HG02678 (cell line): ENCODE results near the gene CPAMD8.
"Not testable (repeated sequence)": the region's sequence is repeated elsewhere in the genome, so short reads cannot be mapped to it uniquely, and the experiment has no call there.

Source experiments
- ATAC-seq: cut with Tn5 transposase; IDR thresholded peaks from one replicate; pipeline ENCODE4 v1.9.1; 2021; ENCODE audit warnings: mild to moderate bottlenecking, moderate library complexity; ENCODE audit not compliant: unreplicated experiment

CPAMD8 gene

DNA sequence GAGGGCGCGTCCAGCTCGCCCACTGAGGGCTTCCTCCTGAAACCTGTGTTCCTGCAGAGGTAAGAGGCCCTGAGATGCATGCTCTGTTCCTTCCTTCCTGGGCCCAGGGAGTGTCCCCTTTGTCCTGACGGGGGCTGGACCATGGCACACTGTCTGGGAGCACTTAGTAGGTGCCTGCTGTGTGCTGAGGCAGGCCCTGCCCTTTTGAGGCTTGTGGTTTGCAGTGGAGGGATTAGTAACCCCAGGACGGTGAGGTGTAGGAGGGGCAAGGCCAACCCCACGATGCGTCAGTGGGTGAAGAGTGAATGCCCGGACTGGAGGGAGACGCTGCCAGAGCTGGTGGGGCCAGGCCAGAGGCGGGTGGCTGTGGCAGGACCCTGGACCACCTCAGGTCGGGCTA, 149.0 kb downstream of the CPAMD8 start:
- ATAC-seq: no peak

DNA sequence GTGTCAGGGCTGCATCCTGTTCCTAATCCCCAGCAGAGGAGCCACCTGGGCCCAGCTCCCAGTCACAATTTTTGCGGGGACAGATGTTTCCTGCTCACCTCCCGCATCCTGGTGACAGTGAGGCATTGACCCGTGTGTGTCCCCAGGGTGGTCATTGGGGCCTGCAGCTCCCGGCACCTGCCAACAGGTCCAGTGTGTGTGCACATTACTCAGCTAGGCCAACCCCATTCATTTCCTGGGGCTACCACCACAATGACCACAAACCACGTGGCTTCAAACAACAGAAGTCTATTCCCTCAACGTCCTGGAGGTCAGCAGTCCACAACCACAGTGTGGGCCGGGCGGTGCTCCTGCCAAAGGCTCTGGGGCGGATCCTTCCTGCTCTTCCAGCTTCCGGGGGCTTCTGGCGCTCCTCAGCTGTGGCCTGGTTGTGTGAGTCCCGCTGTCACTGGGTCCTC, 149.7 kb downstream of the CPAMD8 start:
- ATAC-seq: no peak

DNA sequence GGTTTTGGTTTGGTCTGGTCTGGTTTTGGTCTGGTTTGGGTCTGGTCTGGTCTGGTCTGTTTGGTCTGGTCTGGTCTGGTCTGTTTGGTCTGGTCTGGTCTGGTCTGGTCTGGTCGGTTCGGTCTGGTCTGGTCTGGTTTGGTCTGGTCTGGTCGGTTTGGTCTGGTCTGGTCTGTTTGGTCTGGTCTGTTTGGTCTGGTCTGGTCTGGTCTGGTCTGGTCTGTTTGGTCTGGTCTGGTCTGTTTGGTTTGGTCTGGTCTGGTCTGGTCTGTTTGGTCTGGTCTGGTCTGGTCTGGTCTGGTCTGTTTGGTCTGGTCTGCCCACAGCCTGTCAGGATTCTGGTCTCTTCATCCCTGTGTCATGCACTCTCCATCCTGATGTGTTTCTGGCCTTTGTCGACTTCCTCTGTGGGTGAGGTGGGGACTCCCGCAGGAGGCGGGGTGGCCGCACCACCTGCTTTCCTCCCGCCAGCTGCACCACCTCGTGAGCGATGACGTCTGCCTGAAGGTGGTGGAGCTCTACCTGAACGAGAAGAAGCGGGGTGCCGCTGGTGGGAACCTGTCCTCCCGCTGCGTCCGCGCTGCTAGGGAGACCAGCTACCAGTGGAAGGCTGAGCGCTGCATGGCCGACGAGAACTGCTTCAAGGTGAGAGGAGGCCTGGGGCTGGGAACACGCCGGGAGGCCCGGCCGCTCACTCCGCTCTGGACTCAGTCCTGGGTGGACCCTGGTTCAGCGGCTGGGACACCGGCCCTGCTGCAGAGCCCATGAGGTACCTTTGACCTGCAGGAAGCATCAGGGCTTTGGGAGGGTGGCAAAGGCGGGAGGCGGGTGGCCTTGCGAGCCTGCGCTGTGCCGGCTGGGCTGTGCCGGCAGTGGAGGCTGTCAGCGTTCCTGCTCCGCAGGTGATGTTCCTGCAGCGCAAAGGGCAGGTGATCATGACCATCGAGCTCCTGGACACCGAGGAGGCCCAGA, 150.7 kb downstream of the CPAMD8 start:
- no peak for ATAC-seq

DNA sequence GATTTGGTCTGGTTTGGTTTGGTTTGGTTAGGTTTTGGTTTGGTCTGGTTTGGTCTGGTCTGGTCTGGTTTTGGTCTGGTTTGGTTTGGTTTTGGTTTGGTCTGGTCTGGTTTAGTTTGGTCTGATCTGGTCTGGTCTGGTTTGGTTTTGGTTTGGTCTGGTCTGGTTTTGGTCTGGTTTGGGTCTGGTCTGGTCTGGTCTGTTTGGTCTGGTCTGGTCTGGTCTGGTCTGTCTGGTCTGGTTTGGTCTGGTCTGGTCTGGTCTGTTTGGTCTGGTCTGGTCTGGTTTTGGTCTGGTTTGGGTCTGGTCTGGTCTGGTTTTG, 151.7 kb downstream of the CPAMD8 start:
- not testable (repeated sequence) for ATAC-seq

DNA sequence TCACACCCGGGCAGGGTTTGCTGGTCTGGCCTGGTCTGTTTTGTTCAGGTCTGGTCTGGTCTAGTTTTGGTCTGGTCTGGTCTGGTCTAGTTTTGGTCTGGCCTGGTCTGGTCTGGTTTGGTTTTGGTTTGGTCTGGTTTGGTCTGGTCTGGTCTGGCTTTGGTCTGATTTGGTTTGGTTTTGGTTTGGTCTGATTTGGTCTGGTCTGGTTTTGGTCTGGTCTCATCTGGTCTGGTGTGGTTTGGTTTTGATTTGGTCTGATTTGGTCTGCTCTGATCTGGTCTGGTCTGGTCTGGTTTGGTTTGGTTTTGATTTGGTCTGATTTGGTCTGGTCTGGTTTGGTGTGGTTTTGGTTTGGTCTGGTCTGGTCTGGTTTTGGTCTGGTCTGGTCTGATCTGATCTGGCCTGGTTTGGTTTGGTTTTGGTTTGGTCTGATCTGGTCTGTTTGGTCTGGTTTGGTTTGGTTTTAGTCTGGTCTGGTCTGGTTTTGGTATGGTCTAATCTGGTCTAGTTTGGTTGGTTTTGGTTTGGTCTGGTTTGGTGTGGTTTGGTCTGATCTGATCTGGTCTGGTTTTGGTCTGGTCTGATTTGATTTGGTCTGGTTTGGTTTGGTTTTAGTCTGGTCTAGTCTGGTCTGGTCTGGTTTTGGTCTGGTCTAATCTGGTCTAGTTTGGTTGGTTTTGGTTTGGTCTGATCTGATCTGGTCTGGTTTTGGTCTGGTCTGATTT, 152.2 kb downstream of the CPAMD8 start:
- no peak for ATAC-seq

DNA sequence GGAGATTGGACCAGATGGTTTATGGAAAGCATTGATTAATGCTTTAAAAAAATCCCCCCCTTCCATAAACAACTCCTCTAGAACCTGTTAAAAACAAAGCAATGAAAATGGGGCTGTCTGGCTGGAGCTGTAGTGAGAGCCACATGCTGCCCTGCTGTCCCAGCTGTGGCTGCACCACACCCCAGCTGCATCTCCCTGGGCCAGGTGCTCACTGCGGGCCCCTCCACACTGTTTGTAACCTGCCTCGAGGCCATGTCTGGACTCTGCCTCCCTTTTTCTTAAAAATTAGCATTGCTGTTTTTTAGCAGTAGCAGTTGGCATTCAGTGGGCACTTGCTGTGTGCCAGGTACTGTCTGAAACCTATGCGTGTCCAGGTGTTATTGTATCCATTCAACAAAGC, 153.0 kb downstream of the CPAMD8 start:
- no peak for ATAC-seq

DNA sequence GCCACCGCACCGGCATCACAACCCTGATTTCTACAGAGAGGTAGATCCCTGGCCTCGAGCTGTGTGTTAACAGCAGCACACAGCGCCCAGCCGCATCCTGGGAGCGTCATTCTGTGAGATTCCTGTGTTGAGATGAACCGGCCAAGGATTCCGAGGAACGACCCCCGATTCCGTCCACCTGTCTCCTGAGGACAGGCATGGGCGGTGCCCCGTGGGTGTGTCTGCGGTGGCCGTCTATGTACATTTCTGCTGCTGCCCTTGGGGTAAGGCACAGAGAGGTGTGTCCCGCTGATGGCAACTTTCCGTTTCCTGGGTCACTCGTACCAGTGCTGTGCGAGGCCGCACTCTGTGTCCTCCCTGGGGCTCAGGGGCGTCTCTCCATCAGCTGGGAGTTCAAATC, 153.9 kb downstream of the CPAMD8 start:
- ATAC-seq: no peak

DNA sequence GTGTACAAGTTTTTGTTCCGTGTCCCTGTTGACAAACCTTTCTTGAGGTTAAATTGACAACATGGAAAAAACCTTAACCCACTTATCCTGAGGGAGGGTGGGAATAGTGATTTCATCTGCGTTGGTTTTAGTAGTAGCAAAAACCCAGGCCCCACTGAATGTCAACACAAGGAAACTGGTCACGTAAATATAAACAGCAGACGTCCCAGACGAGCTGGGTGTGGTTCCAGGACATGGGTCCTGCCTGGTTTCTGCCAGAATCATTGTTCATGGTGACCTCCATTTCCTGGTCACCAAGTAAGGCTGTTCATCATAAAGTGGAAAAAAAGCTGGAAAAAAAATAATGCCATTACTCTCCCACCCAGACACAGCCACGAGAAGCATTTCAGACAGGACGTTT, 154.7 kb downstream of the CPAMD8 start:
- no peak for ATAC-seq

DNA sequence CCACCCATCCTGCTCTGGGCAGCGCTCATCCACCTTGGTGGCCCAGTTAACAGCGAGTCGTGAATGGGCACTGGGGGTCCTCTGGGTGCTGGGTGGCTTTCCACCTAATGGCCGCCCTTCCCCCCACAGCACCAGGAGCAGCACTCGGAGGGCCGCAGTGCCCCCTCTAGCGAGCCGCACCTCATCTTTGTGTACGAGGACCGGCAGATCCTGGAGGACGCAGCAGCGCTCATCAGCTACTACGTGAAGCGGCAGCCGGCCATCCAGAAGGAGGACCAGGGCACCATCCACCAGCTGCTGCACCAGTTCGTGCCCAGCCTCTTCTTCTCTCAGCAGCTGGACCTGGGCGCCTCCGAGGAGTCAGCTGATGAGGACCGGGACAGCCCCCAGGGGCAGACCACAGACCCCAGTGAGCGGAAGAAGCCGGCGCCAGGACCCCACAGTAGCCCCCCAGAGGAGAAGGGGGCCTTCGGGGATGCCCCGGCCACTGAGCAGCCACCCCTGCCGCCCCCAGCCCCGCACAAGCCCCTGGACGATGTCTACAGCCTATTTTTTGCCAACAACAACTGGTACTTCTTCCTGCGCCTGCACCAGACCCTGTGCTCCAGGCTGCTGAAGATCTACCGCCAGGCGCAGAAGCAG, 157.2 kb downstream of the CPAMD8 start:
- ATAC-seq: no peak

DNA sequence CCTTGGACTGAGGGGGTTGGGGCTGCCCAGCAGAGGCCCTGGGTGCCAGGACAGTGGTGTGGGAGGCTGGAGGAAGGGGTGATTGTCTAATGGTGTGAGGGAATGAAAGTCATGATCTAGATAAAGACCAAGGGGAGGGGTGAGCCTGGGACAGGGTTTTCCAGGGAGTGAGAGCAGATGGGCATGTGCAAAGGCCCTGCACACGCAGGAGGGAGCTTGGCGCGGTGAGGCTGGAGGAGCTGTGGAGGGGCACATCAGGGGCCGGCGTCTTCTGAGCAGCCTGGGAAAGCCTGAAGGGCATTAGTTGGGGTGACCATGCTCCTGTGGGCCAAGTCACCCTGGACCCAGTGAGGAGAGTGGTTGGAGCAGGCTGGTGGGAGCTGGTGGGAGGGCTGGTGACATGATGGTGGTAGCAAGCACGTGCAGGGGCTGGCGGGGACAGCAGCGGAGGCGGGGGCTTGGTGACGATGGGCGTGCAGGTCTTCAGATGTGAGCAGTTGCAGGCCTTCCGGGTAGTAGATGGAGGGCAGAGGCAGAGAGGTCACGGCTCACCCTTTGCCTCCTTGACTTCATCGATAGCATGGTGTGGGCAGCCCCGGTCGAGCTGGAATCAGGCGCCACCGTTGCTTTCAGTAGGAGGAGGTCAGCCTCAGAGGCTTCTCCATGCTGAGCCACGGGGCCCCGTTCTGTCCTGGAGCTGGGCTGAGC, 158.0 kb downstream of the CPAMD8 start:
- no peak for ATAC-seq

DNA sequence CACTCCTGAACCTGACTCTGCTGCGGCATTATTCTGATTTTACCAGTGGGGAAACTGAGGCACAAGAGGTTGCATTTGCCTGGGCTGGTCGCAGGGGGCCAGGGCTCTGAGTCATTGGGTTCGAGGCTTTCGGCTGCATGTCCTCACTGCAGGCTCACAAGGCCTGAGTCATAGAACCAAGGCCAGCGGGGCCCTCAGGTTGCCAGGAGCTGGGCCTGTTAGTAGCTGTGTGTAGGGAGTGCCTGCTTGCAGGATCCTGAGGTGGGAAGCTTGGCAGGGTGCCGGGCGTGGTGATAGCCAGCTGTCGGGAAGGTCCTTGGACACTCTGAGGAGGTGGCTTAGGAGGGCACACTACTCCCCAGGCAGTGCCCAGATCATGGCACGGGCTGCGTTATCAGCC, 159.4 kb downstream of the CPAMD8 start:
- no peak for ATAC-seq

DNA sequence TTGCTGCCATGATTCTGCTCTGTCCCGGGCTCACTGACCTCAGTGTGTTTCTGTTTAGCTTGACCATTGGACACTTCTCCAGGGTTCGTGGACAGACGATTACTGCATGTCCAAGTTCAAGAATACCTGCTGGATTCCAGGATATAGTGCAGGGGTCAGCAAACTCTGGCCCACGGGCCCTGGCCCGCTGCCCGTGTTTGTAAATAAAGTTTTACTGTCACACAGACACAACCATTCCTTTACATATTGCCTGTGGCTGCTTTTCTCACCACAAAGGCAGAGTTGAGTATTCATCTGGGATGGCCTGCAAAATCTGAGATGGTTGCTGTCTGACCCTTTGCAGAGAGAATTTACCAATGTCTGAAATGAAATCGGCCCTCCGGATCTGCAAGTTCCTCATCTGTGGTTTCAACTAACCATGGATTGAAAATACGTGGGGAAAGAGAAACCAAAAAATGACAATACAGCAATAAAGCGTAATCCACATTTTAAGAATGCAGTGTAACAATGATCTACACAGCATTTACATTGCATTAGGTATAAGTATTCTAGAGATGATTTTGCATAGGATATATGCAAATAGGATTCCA, 163.7 kb downstream of the CPAMD8 start:
- no peak for ATAC-seq

DNA sequence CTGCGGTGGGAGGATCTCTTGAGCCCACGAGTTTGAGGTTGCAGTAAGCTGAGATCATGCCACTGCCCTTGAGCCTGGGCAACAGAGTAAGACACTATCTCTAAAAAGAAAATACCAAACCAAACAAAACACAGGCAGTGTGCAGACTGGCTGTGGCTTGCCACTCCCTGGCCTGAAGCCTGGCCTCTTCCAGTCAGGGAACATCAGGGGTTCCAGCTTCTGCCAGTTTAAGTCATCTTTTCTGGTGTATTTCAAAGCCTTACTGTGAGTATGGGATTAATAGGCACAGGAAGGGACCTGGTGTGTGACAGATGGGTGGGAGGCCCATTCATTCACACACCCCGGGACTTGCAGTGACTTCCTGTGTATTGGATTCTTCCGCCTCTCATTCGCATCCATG, 164.8 kb downstream of the CPAMD8 start:
- ATAC-seq: no peak

DNA sequence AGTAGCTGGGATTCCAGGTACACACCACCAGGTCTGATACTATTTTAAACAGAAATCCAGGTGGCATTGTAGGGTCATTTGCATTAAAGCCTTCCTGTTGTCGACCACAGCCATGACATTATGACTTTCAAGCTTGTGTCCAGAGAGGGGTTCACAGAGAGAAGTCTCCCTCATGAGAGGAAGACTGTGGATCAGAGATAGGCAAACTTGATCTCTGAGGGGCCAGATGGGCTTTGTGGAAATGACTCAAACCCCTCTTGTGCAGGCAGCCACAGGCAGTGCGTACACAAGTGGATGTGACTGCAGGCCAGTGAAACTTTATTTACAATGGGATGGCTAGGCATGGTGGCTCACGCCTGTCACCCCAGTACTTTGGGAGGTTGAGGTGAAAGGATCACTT, 165.6 kb downstream of the CPAMD8 start:
- no peak for ATAC-seq

DNA sequence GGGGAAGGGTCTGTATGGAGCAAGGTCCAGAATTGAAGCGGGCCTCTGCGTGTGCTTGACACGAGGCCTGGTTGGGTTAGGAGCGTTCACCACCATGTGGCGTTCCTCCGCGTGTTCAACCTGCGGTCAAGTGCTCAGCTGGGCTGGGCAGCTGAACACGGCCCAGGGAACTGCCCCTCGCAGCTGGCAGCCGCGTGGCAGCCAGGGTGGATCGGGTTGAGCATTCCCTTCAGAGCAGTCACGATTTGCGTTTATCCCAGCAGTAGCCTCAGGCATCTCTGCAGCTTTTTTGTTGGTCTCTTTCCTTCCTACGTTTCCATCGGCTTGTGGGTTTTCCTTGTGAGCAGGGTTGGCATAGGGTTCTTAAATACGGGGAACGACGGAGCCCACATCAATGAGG, 166.5 kb downstream of the CPAMD8 start:
- ATAC-seq: no peak

DNA sequence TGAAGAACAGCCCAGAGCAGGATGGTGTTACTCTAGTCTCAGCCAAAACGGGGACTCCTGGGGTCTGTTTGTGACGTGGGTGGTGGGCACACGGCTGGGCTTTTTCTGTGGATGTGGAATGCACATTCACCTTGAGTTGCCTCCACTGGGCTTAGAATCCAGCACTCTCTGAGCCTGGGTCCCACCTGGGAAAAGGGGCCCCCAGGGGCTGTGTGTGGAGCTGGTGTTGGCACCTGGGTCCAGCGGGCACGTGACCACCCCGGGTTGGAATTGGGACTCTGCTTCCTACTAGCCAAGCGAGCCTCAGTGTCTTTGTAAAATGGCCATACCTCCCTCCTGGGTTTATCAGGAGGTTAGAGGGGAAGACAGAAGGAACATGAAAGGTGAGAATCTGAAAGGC, 167.0 kb downstream of the CPAMD8 start:
- no peak for ATAC-seq

DNA sequence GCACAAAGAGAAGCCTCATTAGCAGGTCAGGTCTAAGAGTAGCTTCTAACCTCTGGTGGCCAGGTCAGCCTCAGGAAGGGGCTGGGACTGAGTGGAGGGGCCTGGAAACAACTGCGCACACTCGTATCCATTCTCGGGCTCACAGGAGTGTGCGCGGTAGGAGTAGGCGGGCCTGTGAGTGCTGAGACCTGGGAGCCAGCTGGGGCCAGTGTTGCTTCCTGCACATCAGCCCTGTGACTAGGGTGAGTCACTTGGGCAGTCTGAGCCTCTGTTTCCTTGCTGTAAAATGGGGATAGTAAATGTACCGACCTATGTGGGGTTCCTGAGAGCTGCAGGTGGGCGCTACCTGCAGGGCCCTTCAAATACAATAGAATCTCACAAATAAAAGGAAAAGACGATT, 170.5 kb downstream of the CPAMD8 start:
- no peak for ATAC-seq

DNA sequence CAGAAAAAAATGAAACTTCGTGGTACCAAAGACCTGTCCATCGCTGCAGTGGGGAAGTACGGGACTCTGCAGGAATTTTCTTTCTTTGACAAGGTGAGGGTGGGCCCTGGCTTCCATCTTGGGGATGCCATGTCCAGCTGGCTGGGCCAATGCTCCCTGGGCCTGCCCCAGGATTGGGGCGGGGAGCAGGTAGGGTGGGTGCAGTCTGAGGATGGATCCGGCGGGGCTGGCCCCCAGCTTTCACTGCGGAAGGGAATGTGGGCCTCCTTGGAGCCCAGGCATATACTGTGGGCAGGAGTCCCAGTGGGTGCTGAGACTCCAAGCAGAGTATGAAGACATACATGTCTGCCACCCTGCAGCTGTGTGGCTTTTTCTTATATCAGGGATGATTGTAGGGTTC, 173.5 kb downstream of the CPAMD8 start:
- ATAC-seq: no peak

DNA sequence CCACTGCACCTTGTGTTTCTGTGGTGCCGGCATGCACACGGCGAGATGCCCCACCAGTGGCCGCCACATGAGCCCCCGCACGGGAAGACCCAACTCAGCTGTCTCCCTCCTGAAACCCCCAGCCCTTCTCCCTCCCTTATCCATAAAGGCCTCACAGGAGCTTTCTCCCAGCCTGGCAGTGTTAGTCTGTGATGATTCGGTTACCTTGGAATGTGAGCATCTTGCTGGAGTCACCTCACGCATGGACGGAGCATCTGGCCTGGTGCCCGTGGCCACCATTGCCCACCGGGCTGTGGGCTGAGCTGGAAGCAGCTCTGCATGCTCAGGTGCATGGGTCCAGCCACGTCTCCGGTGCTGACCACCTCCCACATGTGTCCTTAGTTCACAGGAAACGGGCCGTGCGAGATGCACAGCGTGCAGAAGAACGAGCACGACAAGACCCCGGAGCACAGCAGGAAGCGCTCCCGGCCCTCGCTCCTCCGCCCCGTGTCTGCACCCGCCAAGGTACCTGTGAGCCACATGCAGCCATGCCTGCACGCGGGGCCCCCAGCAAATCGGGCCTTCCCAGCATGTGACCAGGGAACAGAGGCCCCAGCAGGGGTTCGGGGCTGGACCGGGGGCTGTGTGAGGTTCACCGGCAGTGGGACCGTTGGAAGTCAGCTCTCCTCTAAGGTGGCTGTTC, 175.4 kb downstream of the CPAMD8 start:
- no peak for ATAC-seq

DNA sequence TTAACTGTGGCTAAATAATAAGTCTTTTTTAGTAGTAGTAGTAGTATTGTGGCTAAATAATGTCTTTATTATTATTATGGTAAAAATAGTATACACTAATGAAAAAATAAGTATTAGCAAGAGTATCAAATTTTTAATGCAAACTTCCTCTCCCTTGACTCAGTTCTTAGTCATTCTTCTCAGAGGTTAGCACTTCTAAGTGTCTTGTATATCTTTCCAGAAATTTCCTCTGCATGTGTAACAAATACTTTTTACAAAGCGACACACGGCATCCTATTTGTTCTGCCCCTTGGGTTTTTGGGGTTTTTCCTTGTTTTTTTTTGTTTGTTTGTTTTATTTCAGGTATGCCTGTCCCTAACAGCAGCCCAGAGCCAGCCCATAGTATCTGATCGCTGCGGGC, 176.5 kb downstream of the CPAMD8 start:
- ATAC-seq: no peak
